Caki2 (cell line): Measurements from ENCODE around the gene ENPP1. TPM values are rescaled to one million over a fixed set of nuclear protein-coding genes. Genes with fewer than 3 reads are reported as not detected.
"Not testable (repeated sequence)": the region's sequence is repeated elsewhere in the genome, so short reads cannot be mapped to it uniquely, and the experiment has no call there.

Experiments used
- DNase-seq: peaks from one replicate; pipeline ENCODE4 v3.0.0-alpha.2; 2015; ENCODE audit warnings: low read depth
- in situ Hi-C: cut with HindIII; loops from 2 replicates; pipeline ENCODE4 v1.10.0; 2016; ENCODE audit warnings: low sequenced_read_pairs, low pct_unique_long_range_greater_than_20kb, mixed read lengths
- total RNA-seq: library from RNA; depleted of rRNA; stranded (reverse); fragments of >200 nt; shearing (Covaris generic); gene quantifications from 2 replicates; pipeline ENCODE4 v1.2.3, GENCODE V29; 2014; ENCODE audit warnings: low replicate concordance

ENPP1 gene
- total RNA-seq, 1 experiment from 2014 or later: 2.8 TPM

DNA sequence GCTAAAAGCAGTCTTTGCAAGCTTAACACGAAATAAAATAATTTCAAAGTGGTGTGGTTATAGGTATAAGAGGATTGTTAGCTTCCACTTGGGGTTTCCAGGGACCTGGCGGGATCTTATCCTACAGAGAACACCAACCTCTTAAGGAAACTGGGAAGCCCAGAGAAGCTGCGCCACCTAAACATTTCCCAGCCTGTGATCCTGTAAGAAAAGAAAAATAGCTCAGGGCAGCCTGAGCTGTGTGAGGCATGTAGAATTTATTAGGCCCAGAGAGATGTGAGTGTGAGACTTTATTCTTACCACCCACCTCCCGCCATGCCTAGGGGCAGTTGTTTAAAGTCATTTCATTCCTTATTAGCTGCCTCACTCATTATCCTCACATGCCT, 89.2 kb downstream of the ENPP1 start:
- in situ Hi-C loops: no loop called here
- no peak for DNase-seq

DNA sequence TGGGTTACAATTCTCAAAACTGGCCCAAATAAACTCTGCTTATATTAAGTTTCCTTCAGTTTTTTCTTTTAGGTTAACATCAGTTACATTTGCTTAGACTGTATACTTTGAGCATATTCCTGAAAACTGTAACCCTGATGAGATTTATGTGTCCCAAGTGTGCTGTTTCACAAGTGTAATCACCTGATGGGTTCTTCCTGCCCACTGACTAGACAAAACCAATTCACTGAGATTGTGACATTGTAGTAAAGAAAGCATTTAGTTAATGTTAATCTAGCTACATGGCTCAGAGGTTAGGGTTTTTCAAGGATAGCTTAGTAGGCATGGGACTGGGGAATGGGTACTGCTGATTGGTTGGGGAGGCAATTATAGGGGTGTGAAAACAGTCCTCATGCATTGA, 89.8 kb downstream of the ENPP1 start:
- no peak for DNase-seq
- in situ Hi-C loops: no loop called here

DNA sequence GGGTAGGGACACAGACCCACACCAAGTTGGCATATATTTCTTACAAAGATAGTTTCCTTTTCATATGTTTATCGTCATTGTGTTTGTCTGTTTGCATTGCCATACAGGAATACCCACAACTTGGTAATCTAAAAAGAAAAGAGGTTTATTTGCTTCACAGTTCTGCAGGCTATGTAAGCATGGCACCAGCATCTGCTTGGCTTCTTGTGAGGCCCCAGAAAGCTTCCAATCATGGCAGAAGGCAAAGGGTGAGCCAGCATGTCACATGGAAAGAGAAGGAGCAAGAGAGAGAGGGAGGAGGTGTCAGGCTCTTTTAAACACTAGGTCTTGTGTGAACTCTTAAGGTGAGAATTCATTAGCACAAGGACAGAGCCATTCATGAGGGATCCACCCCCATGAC, 90.9 kb downstream of the ENPP1 start:
- DNase-seq: no peak
- in situ Hi-C loops: no loop called here

DNA sequence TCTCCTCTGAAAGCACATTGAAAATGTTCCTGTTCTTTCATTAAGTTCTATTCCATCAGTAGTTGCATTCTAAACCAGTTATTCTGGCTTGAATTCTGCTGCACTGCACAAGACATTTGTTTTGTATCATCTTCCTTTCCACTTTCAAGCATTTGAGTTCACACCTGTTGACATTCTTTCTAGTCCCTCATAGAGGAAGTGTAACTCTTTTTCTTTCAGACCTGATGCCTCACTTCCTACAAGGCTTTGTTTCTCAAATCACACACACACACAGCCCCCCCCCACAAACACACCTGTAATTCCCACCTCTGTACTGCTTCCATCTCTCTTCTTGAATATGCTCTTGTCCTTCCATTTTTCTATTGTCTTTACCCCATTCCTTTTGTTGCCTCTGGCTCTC, 92.4 kb downstream of the ENPP1 start:
- in situ Hi-C loops: no loop called here
- DNase-seq: no peak

DNA sequence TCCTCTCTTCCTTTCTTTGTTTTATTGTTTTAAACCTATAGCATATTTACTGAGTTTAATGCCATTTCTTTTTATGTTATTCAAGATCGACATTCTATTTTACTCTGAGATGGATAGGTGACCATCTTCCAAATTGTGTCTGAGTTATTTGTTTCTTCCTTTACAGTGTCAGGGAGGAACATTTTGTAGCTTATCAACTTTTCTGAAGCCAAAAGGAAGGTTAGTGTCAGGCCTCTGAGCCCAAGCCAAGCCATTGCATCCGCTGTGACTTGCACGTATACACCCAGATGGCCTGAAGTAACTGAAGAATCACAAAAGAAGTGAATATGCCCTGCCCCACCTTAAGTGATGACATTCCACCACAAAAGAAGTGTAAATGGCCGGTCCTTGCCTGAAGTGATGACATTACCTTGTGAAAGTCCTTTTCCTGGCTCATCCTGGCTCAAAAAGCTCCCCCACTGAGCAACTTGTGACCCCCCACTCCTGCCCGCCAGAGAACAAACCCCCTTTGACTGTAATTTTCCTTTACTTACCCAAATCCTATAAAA, 93.6 kb downstream of the ENPP1 start:
- in situ Hi-C loops, DNase-seq: not testable (repeated sequence)

DNA sequence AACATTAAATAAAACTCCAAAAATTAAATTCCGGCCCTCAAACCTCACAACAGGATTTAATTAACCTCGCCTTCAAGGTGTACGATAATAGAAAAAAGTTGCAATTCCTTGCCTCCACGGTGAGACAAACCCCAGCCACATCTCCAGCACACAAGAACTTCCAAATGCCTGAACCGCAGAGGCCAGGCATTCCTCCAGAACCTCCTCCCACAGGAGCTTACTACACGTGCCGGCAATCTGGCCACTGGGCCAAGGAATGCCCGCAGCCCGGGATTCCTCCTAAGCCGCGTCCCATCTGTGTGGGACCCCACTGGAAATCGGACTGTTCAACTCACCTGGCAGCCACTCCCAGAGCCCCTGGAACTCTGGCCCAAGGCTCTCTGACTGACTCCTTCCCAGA, 95.9 kb downstream of the ENPP1 start:
- in situ Hi-C loops, DNase-seq: not testable (repeated sequence)

GRCh38 chr6:131908787-131909186, 101.0 kb downstream of the ENPP1 start:
- DNase-seq, in situ Hi-C loops: not testable (repeated sequence)

DNA sequence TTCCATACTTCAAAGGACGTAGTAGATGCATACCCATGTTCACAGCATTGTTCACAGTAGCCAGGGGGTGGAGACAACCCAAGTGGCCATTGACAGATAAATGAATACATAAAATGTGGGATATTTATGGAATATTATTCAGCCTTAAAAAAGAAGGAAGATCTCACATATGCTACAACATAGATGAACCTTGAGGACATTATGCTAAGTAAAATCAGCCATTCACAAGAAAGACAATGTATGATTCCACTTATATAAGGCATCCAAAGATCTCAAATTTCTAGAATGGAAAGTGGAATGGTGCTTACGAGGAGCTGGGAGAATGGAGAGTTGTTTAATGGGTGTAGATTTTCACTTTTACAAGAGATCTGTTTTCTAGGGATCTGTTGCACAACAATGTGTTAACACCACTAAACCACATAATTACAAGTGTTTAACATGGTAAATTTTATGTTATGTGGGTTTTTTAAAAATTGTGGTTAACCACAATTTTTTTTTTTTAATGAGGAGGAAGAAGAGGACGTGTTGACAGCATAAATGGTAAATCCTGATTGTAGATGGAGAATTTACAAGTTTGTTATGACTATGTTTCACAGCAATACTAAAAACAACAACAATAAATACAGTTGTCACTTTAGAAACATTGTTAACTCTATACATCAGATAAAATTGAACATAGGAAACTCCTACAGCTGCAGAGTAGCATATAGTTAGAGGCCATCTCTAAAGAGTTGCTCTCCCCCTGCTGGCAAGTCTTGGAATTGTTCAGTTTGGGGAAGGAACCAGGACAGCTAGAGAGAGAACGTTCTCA, 101.8 kb downstream of the ENPP1 start:
- peak; percentile 51 for DNase-seq
- in situ Hi-C loops: no loop called here

GRCh38 chr6:131910219-131910589, 102.4 kb downstream of the ENPP1 start:
- no peak for DNase-seq
- in situ Hi-C loops: no loop called here

GRCh38 chr6:131910956-131911355, 103.1 kb downstream of the ENPP1 start:
- no peak for DNase-seq
- in situ Hi-C loops: no loop called here

- DNase-seq: no peak
- in situ Hi-C loops: no loop called here
Measured at GRCh38 chr6:131911951-131912350, 104.1 kb downstream of the ENPP1 start.

- DNase-seq: no peak
- in situ Hi-C loops: no loop called here
Measured at GRCh38 chr6:131914234-131914633, 106.4 kb downstream of the ENPP1 start.

DNA sequence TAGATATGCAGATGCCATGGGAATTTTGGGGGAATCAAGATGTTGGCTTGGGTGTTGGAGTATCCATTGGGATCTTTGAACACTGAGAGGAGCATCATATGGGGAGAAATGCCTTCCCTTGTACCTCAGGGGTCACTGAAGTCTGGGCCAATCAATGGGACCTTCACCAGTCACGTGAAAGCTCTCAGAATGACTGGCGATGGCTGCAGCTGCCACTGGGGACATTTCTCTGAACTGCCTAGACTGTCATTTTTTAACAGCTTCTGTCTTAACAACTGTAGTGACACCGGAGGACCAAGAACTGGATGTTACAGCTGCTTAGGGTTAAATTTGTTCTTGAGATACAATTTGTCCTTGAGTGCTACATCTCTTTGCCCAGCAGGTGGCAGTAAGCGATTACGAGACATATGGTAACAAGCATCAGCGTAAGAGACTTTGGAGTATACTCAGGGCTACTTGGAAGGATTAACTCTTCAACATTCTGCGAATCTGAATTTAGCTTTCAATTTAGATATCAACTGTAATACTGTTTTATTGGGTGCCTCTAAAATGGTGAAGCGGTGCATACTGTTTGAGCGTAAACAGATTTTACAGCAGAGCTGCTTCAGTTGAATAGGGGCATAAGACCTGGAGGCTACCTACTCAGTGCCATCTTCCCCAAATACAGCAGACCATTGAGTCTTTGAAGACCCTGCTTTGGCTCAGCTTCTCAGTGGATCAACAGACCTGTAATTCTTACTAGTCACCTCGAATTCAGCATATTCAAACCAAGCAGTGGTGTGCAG, 107.3 kb downstream of the ENPP1 start:
- DNase-seq: peak; percentile 50
- in situ Hi-C loops: no loop called here

DNA sequence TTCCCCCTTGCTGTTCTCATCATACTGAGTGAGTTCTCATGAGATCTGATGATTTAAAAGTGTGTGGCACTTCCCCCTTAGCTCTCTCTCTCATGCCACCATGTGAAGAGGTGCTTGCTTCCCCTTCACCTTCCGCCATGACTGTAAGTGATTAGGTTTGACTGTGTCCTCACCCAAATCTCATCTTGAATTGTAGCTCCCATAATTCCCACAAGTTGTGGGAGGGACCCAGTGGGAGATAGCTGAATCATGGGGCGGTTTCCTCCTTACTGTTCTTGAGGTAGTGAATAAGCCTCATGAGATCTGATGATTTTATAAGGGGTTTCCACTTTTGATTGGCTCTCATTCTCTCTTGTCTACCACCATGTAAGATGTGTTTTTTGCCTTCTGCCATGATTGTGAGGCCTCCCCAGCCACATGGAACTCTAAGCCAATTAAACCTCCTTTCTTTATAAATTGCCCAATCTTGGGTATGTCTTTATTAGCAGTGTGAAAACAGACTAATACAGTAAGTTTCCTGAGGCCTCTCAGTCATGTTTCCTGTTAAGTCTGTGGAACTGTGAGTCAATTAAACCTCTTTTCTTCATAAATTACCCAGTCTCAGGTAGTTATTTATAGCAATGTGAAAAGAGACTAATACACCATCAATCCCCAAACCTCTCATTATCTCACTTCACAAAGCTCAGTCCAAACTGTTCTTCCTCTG, 108.4 kb downstream of the ENPP1 start:
- DNase-seq, in situ Hi-C loops: not testable (repeated sequence)

DNA sequence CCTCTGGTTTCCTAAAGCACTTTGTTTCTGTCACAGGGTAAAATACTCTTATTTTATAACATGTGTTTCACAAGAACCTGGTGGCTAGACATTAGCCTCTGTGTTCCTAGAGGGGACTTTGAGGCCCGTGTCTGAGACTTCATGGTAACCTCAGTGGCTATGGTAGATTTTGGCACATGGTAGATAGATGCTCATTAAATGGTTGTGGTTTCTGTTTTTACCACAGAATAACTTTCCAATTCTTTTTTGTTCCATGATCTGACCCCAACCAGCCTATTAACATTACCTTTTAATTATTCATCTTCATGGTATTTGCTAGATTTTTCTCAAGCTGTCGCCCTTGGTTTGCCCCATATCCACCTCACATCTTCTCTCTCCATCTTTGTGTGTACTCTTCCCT, 109.0 kb downstream of the ENPP1 start:
- DNase-seq: no peak
- in situ Hi-C loops: no loop called here

- in situ Hi-C loops: no loop called here
- no peak for DNase-seq
Measured at GRCh38 chr6:131917318-131917717, 109.5 kb downstream of the ENPP1 start.

GRCh38 chr6:131917763-131918649, 110.2 kb downstream of the ENPP1 start:
- in situ Hi-C loops: no loop called here

More at GRCh38 chr6:131917763-131918649, 110.2 kb downstream of the ENPP1 start:
- DNase-seq: no peak
